Hepatocyte (in vitro differentiated cells): ENCODE data around the gene LATS1. TPM values are rescaled to one million over a fixed set of nuclear protein-coding genes. Genes with fewer than 3 reads are reported as not detected.

Experiments used
- DNase-seq: peaks from one replicate; pipeline ENCODE4 v3.0.0-alpha.2; 2016; ENCODE audit warnings: low spot score
- H2AFZ ChIP-seq: fragments of 200-600 bp; sonication (generic); 2 replicates; pipeline ENCODE4 v1.6.0; 2016; ENCODE audit warnings: antibody characterized with exemption, mild to moderate bottlenecking
- H3K27ac ChIP-seq: fragments of 200-600 bp; sonication (generic); 2 replicates; pipeline ENCODE4 v1.5.1; 2016; ENCODE audit warnings: mild to moderate bottlenecking
- H3K27me3 ChIP-seq: fragments of 200-600 bp; sonication (generic); 2 replicates; pipeline ENCODE4 v1.6.1; 2016
- H3K36me3 ChIP-seq: fragments of 200-600 bp; sonication (generic); replicated peaks from 2 replicates; pipeline ENCODE4 v1.5.1; 2016; ENCODE audit warnings: low read depth; ENCODE audit not compliant: insufficient read depth
- H3K4me1 ChIP-seq: fragments of 200-600 bp; sonication (generic); 2 replicates; pipeline ENCODE4 v1.5.1; 2016; ENCODE audit warnings: mild to moderate bottlenecking, moderate library complexity; ENCODE audit not compliant: insufficient read depth
- H3K4me2 ChIP-seq: fragments of 200-600 bp; sonication (generic); 2 replicates; pipeline ENCODE4 v1.6.0; 2016
- H3K4me3 ChIP-seq: fragments of 200-600 bp; sonication (generic); 2 replicates; pipeline ENCODE4 v1.5.1; 2016; ENCODE audit warnings: mild to moderate bottlenecking
- H3K79me2 ChIP-seq: fragments of 200-600 bp; sonication (generic); 2 replicates; pipeline ENCODE4 v1.6.0; 2017; ENCODE audit warnings: mild to moderate bottlenecking
- H3K9me2 ChIP-seq: fragments of 200-600 bp; sonication (generic); replicated peaks from 2 replicates; pipeline ENCODE4 v1.6.0; 2017; ENCODE audit warnings: mild to moderate bottlenecking; ENCODE audit not compliant: insufficient read depth
- H3K9me3 ChIP-seq: fragments of 200-600 bp; sonication (generic); 2 replicates; pipeline ENCODE4 v1.5.1; 2016; ENCODE audit warnings: low read depth, mild to moderate bottlenecking
- H4K20me1 ChIP-seq: fragments of 200-600 bp; sonication (generic); 2 replicates; pipeline ENCODE4 v1.6.0; 2016; ENCODE audit warnings: mild to moderate bottlenecking; ENCODE audit not compliant: insufficient read depth, poor library complexity, severe bottlenecking
- CTCF ChIP-seq: fragments of 200-600 bp; sonication (generic); IDR thresholded peaks from 2 replicates; pipeline ENCODE4 v1.5.1; 2016; ENCODE audit warnings: antibody characterized with exemption, mild to moderate bottlenecking; ENCODE audit not compliant: poor library complexity
- EZH2 ChIP-seq: fragments of 200-600 bp; sonication (generic); IDR thresholded peaks from 2 replicates; pipeline ENCODE4 v1.6.1; 2016; ENCODE audit warnings: antibody characterized with exemption, mild to moderate bottlenecking, borderline replicate concordance
- EZH2phosphoT487 ChIP-seq: fragments of 200-600 bp; sonication (generic); IDR thresholded peaks from one replicate; pipeline ENCODE4 v1.6.1; 2018; ENCODE audit warnings: antibody characterized with exemption, mild to moderate bottlenecking, low read depth, moderate library complexity; ENCODE audit not compliant: unreplicated experiment, severe bottlenecking
- WGBS: methylation state at CpG from one replicate; pipeline ENCODE4 v1.1.6; 2016; ENCODE audit warnings: low lambda C conversion rate; ENCODE audit errors: missing lambda C conversion rate; 5-methylcytosine and 5-hydroxymethylcytosine counted together
- polyA plus RNA-seq: library from polyadenylated mRNA; unstranded; fragments of >200 nt; fragmentation: Nextera tagmentation; extraction: Ambion mirVana; gene quantifications from 2 replicates; pipeline ENCODE4 v1.2.1, GENCODE V29; 2016
- total RNA-seq: library from RNA; depleted of rRNA; stranded (reverse); fragments of >200 nt; gene quantifications from 2 replicates; pipeline ENCODE4 v1.2.3, GENCODE V29; 2014

LATS1 gene
- total RNA-seq: 23.7 and 26.2 TPM in 2 replicates
- polyA plus RNA-seq: 6.6 and 7.9 TPM in 2 replicates

DNA sequence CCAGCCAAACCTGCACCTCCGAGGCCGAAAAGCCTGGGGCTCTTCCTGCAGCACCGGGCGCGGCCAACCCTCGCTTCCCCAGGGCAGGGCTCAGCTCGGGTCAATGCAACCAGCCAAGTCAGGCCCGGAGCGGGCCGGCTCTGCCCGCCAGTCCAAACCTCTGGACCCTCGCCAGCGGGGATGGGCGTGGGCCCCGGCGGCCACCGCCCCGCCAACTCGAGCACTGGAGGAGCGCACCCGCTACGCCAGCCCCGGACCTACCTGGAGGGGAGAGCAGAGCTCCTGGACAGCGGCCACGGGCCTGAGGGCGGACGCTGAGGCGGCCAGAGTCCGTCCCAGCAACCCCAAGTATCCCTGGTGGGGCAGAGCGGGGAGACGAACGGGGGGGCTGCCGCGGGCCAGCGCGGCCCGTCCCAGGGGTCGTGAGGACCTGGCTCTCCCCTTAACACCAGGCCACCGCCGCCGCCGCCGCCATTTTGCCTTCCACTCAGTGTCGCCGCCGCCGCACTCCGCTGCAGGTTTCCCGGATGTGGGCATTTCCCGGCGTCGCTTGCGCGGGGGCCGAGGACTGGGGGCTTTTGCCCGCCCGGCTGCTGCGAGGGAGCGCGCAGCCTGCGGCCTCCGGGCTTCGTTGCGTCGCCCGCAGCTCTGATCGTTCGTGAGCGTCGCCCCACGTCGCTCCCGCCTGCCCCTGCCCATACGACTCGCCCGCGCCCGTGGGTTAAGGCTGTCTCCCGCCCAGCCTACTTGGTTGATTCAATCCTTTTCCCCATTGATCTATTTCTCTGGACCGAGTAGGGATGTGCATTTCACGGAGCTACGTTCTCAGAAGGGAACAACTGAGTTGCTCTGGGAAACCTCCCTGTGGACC is at the start of gene LATS1:
Gene LATS1 (minus strand): TSS at position 514 of the 871 bp plus-strand sequence. CDS start 15,975 bp downstream, outside the sequence.
- no peak for TF ChIP-seq EZH2phosphoT487
- TF ChIP-seq EZH2: no peak
- no peak for TF ChIP-seq CTCF
- peak; percentile 92 for DNase-seq
- Histone ChIP-seq H2AFZ (peak within 1 kb of the TSS; percentile 82), H3K27ac (peak within 1 kb of the TSS; percentile 100), H3K4me2 (peak within 1 kb of the TSS; percentile 84), H3K4me1 (peaks cover 13% of the 10 kb centered on the region), H4K20me1 (peaks cover 31% of the 10 kb centered on the region), H3K27me3 (no peaks in the 10 kb centered on the region), H3K79me2 (peaks cover 57% of the 10 kb centered on the region), H3K4me3 (peak within 1 kb of the TSS; percentile 79), H3K36me3 (no peaks in the 10 kb centered on the region), H3K9me2 (no peaks in the 10 kb centered on the region), H3K9me3 (no peaks in the 10 kb centered on the region)
- under 1% methylated on average over 57 of the region's 82 CpGs for WGBS

DNA sequence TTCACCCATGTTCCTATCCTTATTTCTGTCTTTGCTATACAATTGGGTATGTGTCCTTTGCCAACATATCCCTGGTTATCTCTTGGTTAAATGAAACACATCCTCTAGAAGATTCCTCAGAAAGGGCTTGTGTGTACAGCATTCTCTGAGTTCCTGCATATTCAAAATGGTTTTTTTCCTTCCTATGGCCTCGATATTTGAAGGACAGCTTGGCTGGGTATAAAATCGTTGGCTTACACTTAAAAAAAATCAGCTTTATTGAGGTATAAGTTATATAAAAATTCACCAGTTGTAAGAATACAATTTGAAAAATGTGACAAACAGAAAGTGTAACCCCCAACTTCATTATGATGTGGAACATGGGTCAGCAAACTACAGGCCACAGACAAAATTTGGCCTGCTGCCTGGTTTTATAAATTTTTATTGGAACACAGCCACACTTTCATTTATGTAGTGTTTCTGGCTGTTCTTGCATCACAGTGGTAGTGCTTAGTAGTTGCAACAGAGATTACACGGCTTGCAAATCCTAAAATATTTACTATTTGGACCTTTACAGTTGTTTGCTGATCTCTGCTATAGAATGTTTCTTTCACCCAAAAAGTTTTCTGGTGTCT is 48.4 kb upstream of the LATS1 start:
- no peak overlapping the region for H3K27ac ChIP-seq
- no peak overlapping the region for H3K4me2 ChIP-seq
- H3K9me2 ChIP-seq: no peaks in the 10 kb centered on the region
- H4K20me1 ChIP-seq: no peaks in the 10 kb centered on the region
- H3K27me3 ChIP-seq: no peaks in the 10 kb centered on the region
- no peak for TF ChIP-seq EZH2phosphoT487
- TF ChIP-seq CTCF: no peak
- TF ChIP-seq EZH2: no peak
- H3K79me2 ChIP-seq: peaks cover 71% of the 10 kb centered on the region
- peaks cover 11% of the 10 kb centered on the region for H3K9me3 ChIP-seq
- DNase-seq: no peak
- no peaks in the 10 kb centered on the region for H3K36me3 ChIP-seq
- no peak overlapping the region for H2AFZ ChIP-seq
- no peak overlapping the region for H3K4me3 ChIP-seq
- H3K4me1 ChIP-seq: no peaks in the 10 kb centered on the region
- WGBS: 79% methylated on average over 3 of the region's 3 CpGs

DNA sequence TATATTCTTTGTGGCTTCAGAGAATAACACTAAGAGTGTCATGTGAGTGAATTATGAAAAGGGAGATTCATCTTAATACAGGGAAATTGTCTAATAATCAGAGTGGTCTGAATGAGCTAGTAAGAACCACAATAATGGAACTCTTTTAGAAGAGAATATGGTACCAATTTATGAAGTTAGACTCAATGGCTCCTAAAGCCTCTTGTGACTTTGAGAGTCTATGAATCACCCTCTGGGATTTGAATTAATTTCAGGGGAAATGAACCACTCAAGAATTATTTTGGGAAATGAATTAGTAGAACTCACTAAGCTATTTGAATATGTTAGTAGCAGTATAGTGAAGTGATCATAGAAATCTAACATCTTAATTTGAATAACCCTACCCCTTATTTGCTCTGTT is 46.0 kb upstream of the LATS1 start:
- DNase-seq: no peak
- H3K4me3 ChIP-seq: no peak overlapping the region
- H4K20me1 ChIP-seq: no peaks in the 10 kb centered on the region

More for the DNA sequence above, 46.0 kb upstream of the LATS1 start:
- H3K4me2 ChIP-seq: no peak overlapping the region
- H3K9me2 ChIP-seq: no peaks in the 10 kb centered on the region
- no peaks in the 10 kb centered on the region for H3K4me1 ChIP-seq
- H3K27ac ChIP-seq: no peak overlapping the region
- H2AFZ ChIP-seq: no peak overlapping the region
- TF ChIP-seq EZH2 (no peak), EZH2phosphoT487 (no peak), CTCF (no peak)
- H3K27me3 ChIP-seq: no peaks in the 10 kb centered on the region
- H3K79me2 ChIP-seq: peaks cover 88% of the 10 kb centered on the region
- H3K36me3 ChIP-seq: no peaks in the 10 kb centered on the region
- peaks cover 11% of the 10 kb centered on the region for H3K9me3 ChIP-seq
